ENCODE results near the gene EXOC1. TPM values are rescaled to one million over a fixed set of nuclear protein-coding genes. Genes with fewer than 3 reads are reported as not detected.
A peak's percentile ranks its signal among the peaks of the same experiment; 100 is the strongest.

The EXOC1 gene
- total and polyA plus RNA-seq, 10 donors, result 15.6 to 52.8 (median 43.0) TPM

GRCh38 chr4:55947912-55948725, 94.7 kb downstream of the EXOC1 start:
- H3K27me3 ChIP-seq (replicated peaks in 1 of 7), result no peaks in the 10 kb centered on the region
- WGBS, 5 donors, result 0 to 2% (median 1%) methylated on average over 15 to 19 of the region's 19 CpGs

GRCh38 chr4:55948726-55949481, 95.5 kb downstream of the EXOC1 start, which contains the start of gene CEP135:
Gene CEP135 (plus strand): TSS chr4:55948945. CDS start chr4:55952131, 3,186 bp downstream.
- Histone ChIP-seq H3K36me3 (peaks cover 0 to 20% (median 11%) of the 10 kb centered on the region in 6 donors), H3K4me3 (peak within 1 kb of the TSS; percentile 85 to 96 (median 90)), H3K4me1 (peaks cover 13 to 50% (median 37%) of the 10 kb centered on the region in 6 donors), H3K27ac (peak within 1 kb of the TSS; percentile 87 to 99 (median 98)), H3K9me3 (no peaks in the 10 kb centered on the region), H3K27me3 (replicated peaks in 1 of 7) (no peaks in the 10 kb centered on the region)
- intact Hi-C loops (cut with DNase I; ENCODE audit: low total_unique reads), result loop anchor here (10.0 kb wide), 2 partner anchors 94 to 516 kb away; partner anchors contain the start of genes EXOC1 and SRP72
- TF ChIP-seq POLR2A (IDR thresholded peaks at IDR 0.05), result peak in 1 of 3 donors; percentile 15
- TF ChIP-seq CTCF (IDR thresholded peaks at IDR 0.05 in 8 of 11, conservative IDR thresholded peaks at IDR 0.05 in 3 of 11), result peak; percentile 91 to 98 (median 96)
- TF ChIP-seq POLR2AphosphoS5 (IDR thresholded peaks at IDR 0.05), result peak; percentile 78 to 92 (median 89)
- peak; percentile 99 for DNase-seq
- 0% methylated on average over 31 to 77 of the region's 77 CpGs for WGBS, 5 donors

More at GRCh38 chr4:55947912-55948725, 94.7 kb downstream of the EXOC1 start:
- DNase-seq, result no peak
- Histone ChIP-seq H3K27ac (peak overlapping the region; percentile 87 to 99 (median 98)), H3K36me3 (peaks cover 0 to 13% (median 6%) of the 10 kb centered on the region in 6 donors), H3K4me3 (peak overlapping the region; percentile 85 to 96 (median 90)), H3K9me3 (no peaks in the 10 kb centered on the region), H3K4me1 (peaks cover 13 to 50% (median 37%) of the 10 kb centered on the region in 6 donors)
- TF ChIP-seq POLR2AphosphoS5 (IDR thresholded peaks at IDR 0.05) (no peak), CTCF (IDR thresholded peaks at IDR 0.05 in 8 of 11, conservative IDR thresholded peaks at IDR 0.05 in 3 of 11) (no peak), POLR2A (IDR thresholded peaks at IDR 0.05) (peak in 1 of 3 donors; percentile 16)
- intact Hi-C loops (cut with DNase I; ENCODE audit: low total_unique reads), result loop anchor here (10.0 kb wide), 2 partner anchors 93 to 517 kb away; partner anchors contain the start of genes EXOC1 and SRP72

GRCh38 chr4:55949482-55949802, 96.0 kb downstream of the EXOC1 start:
- H3K9me3 ChIP-seq, result no peaks in the 10 kb centered on the region
- peak overlapping the region; percentile 85 to 96 (median 90) for H3K4me3 ChIP-seq
- WGBS, 5 donors, result 2 to 3% (median 2%) methylated on average over 3 of the region's 3 CpGs
- no peaks in the 10 kb centered on the region for H3K27me3 ChIP-seq (replicated peaks in 1 of 7)
- intact Hi-C loops (cut with DNase I; ENCODE audit: low total_unique reads), result loop anchor here (10.0 kb wide), 2 partner anchors 95 to 515 kb away; partner anchors contain the start of genes EXOC1 and SRP72
- H3K27ac ChIP-seq, result peak overlapping the region; percentile 87 to 99 (median 98)
- H3K36me3 ChIP-seq, result peaks cover 0 to 25% (median 16%) of the 10 kb centered on the region in 6 donors
- no peak for TF ChIP-seq POLR2A (IDR thresholded peaks at IDR 0.05)
- no peak for TF ChIP-seq CTCF (IDR thresholded peaks at IDR 0.05 in 8 of 11, conservative IDR thresholded peaks at IDR 0.05 in 3 of 11)
- TF ChIP-seq POLR2AphosphoS5 (IDR thresholded peaks at IDR 0.05), result no peak
- DNase-seq, result no peak
- peaks cover 13 to 50% (median 37%) of the 10 kb centered on the region in 6 donors for H3K4me1 ChIP-seq

All from spleen (tissue), 11 donors.